Upper lobe of left lung (tissue), 4 donors: ENCODE results near the gene ITGA11.

Experiments
- CTCF ChIP-seq, 6 experiments: fragments of 450-650 bp in 4 of 6; fragments of 200-600 bp in 2 of 6; sonication (generic) in 2 of 6; IDR thresholded peaks; one replicate each; pipeline ENCODE4 v1.5.1; 2016 to 2019; ENCODE audit warnings: antibody characterized with exemption in 6 of 6
- EP300 ChIP-seq, 4 donors: sonication (generic); formaldehyde crosslinking; IDR thresholded peaks; one replicate each; pipeline ENCODE4 v1.5.1; 2017; ENCODE audit warnings: antibody characterized with exemption in 4 of 4, control low read depth in 2 of 4
- POLR2A ChIP-seq, 4 donors: fragments of 450-650 bp; IDR thresholded peaks; one replicate each; pipeline ENCODE4 v1.5.1; 2016 to 2017; ENCODE audit warnings: antibody characterized with exemption in 4 of 4, mild to moderate bottlenecking in 2 of 4

DNA sequence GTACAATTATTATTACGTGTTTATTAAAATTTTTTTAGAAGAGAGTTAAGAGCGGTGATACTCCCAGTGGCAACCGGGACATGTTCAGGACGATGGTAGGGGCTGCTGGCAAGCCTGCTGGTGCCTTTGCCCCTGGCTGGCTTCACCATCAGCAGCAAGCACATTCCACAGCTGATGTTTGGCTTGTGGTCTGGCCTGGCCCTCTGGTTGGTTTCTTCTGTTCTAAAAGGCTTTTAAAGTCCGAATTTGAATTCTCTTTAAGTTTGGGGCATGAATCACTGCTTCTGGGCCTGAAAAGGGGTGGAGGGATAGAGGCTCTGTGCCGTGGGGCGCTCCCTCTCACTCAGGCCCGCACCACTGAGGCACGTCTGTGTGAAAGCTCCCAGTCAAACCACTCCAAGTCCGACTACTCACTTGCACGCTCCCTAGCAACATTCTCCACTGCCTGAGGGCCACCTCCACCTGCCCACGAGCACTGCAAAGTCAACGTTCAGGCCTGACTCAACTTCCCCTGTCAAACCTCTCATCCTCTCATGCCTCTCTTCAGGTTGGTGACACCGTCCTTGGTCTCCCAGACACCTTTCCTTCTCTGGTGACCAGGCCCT lies 10.1 kb downstream of the ITGA11 start:
- TF ChIP-seq CTCF (IDR thresholded peaks at IDR 0.05) (no peak), POLR2A (IDR thresholded peaks at IDR 0.05) (no peak), EP300 (IDR thresholded peaks at IDR 0.05) (no peak)
